ENCODE data around the gene MAPK6.

Gene MAPK6

GRCh38 chr15:52056496-52056895 lies 37.5 kb downstream of the MAPK6 start:
- no peak for TF ChIP-seq TAF1 (IDR thresholded peaks at IDR 0.05; ENCODE audit: borderline replicate concordance, insufficient read depth, low read length)
- TF ChIP-seq REST (IDR thresholded peaks at IDR 0.05; ENCODE audit: insufficient read depth in 1 of 2, low read depth in 2 of 2, low read length in 2 of 2), result no peak
- no peak for TF ChIP-seq SIN3A (IDR thresholded peaks at IDR 0.05; ENCODE audit: borderline replicate concordance, insufficient read depth, low read length)
- TF ChIP-seq POLR2AphosphoS5 (IDR thresholded peaks at IDR 0.05; ENCODE audit: low read depth, low read length), result no peak
- no peak for TF ChIP-seq FOXP2 (optimal IDR thresholded peaks at IDR 0.05; ENCODE audit: borderline replicate concordance, extremely low read depth, extremely low read length, insufficient read depth)

GRCh38 chr15:52057996-52058395 lies 39.0 kb downstream of the MAPK6 start:
- TF ChIP-seq FOXP2 (optimal IDR thresholded peaks at IDR 0.05; ENCODE audit: borderline replicate concordance, extremely low read depth, extremely low read length, insufficient read depth) (no peak), SIN3A (IDR thresholded peaks at IDR 0.05; ENCODE audit: borderline replicate concordance, insufficient read depth, low read length) (no peak), REST (IDR thresholded peaks at IDR 0.05; ENCODE audit: insufficient read depth in 1 of 2, low read depth in 2 of 2, low read length in 2 of 2) (no peak), POLR2AphosphoS5 (IDR thresholded peaks at IDR 0.05; ENCODE audit: low read depth, low read length) (no peak), TAF1 (IDR thresholded peaks at IDR 0.05; ENCODE audit: borderline replicate concordance, insufficient read depth, low read length) (no peak)

- TF ChIP-seq TAF1 (IDR thresholded peaks at IDR 0.05; ENCODE audit: borderline replicate concordance, insufficient read depth, low read length) (no peak), POLR2AphosphoS5 (IDR thresholded peaks at IDR 0.05; ENCODE audit: low read depth, low read length) (no peak), REST (IDR thresholded peaks at IDR 0.05; ENCODE audit: insufficient read depth in 1 of 2, low read depth in 2 of 2, low read length in 2 of 2) (no peak), FOXP2 (optimal IDR thresholded peaks at IDR 0.05; ENCODE audit: borderline replicate concordance, extremely low read depth, extremely low read length, insufficient read depth) (no peak), SIN3A (IDR thresholded peaks at IDR 0.05; ENCODE audit: borderline replicate concordance, insufficient read depth, low read length) (no peak)
These were observed 41.5 kb downstream of the MAPK6 start for GRCh38 chr15:52060501-52060900.

GRCh38 chr15:52066842-52067544 lies 48.0 kb downstream of the MAPK6 start:
- TF ChIP-seq REST (IDR thresholded peaks at IDR 0.05; ENCODE audit: insufficient read depth in 1 of 2, low read depth in 2 of 2, low read length in 2 of 2), result no peak
- TF ChIP-seq POLR2AphosphoS5 (IDR thresholded peaks at IDR 0.05; ENCODE audit: low read depth, low read length), result no peak
- TF ChIP-seq TAF1 (IDR thresholded peaks at IDR 0.05; ENCODE audit: borderline replicate concordance, insufficient read depth, low read length), result no peak
- TF ChIP-seq FOXP2 (optimal IDR thresholded peaks at IDR 0.05; ENCODE audit: borderline replicate concordance, extremely low read depth, extremely low read length, insufficient read depth), result no peak
- no peak for TF ChIP-seq SIN3A (IDR thresholded peaks at IDR 0.05; ENCODE audit: borderline replicate concordance, insufficient read depth, low read length)

All from PFSK-1 (cell line).